HG02678 (cell line): ENCODE measurements around the gene UBN2.
"Not testable (repeated sequence)": the region's sequence is repeated elsewhere in the genome, so short reads cannot be mapped to it uniquely, and the experiment has no call there.

Experiments used
- ATAC-seq: cut with Tn5 transposase; IDR thresholded peaks from one replicate; pipeline ENCODE4 v1.9.1; 2021; ENCODE audit warnings: mild to moderate bottlenecking, moderate library complexity; ENCODE audit not compliant: unreplicated experiment

Gene UBN2

GRCh38 chr7:139230774-139231512 lies at the start of gene UBN2:
UBN2 (plus strand) TSS chr7:139231237; CDS start chr7:139231485, 248 bp downstream.
- ATAC-seq: peak; percentile 98

GRCh38 chr7:139181404-139181803 lies 49.6 kb upstream of the UBN2 start:
- ATAC-seq: no peak

GRCh38 chr7:139182363-139182762 lies 48.7 kb upstream of the UBN2 start:
- ATAC-seq: no peak

DNA sequence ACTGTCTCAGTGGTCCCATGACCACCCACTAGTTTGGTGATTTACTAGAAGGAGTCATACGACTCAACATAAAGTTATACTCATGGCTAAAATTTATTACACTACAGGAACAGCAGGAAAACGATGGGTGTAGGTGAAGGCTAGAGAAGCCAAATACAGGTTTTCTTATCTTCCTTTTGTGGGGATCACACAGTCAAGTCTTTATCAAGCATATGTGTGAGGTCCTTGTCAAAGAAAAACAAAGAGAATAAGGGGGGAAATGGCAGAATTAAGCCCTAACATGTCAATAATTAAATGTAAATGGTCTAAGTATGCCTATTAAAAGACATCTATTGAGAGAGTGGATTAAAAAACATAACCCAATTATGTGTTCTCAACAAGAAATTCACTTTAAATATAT lies 47.8 kb upstream of the UBN2 start:
- no peak for ATAC-seq

DNA sequence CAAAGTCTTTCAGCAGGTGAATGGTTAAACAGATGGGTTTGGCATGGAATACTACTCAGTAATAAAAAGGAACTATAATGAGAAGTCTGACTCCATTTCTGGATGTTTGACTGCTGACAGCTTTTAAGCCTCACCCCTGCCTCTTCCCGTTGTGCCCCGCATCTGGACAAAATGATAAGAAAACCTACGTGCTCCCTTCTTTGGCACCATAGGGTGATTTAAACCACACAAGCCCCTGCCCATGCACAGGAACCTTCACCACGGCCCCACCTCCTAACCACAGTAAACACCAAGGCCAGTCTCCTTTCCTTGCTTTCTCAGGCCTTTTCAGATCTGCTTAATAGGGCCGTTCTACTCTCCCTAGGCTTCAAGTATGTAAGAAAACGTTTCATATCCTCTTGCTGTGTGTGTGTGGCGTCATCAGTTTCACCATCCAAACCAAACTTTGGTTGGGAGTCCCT lies 47.1 kb upstream of the UBN2 start:
- ATAC-seq: no peak

- ATAC-seq: no peak
These were observed 44.9 kb upstream of the UBN2 start for GRCh38 chr7:139186146-139186545.

GRCh38 chr7:139189357-139189756 lies 41.7 kb upstream of the UBN2 start:
- ATAC-seq: no peak

DNA sequence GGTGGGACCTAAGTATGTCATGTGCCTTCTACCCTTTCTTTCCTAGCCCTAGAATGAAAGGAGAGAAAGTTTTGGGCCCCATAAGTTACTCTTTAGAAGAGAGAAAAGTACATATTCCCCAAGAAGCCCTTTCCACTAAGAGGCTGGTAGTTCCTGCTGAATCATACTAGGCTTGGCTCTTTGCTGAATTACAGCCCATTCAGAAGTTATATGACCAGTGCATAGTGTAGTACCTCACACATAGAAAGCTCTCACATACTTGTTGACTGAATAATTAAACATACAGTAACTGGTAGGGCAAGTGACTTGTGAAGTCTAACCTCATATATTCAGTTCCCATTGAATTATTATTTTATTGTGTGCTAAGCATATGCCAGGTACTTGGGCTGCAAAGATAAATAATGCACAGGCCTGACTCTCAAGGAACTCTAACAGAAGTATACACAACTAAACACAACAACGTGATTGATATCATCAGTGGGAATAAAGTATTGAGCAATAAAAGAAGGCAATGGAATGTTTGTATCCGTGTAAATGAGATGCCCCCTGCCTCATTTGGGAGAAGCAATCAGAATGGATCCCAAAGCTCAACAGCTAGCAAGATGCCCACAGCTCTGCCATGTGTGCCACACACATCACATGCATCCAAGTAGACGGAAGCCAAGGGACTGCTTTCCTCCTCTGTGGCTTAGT lies 38.9 kb upstream of the UBN2 start:
- ATAC-seq: no peak

DNA sequence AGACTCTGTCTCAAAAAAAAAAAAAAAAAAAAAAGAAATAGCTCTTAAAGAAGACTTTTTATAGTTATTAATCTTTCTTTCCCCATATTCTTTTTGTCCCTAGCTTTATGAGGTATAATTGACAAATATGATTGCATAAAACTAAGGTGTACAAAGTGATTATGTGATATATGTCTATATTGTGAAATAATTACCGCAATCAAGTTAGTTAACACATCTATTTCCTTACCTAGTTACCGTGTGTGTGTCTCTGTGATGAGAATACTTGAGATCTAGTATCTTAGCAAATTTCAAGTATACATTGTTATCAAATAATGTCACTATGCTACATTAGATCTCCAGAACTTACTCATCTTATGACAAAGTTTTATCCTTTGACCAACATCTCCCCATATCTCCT lies 30.7 kb upstream of the UBN2 start:
- ATAC-seq: no peak

DNA sequence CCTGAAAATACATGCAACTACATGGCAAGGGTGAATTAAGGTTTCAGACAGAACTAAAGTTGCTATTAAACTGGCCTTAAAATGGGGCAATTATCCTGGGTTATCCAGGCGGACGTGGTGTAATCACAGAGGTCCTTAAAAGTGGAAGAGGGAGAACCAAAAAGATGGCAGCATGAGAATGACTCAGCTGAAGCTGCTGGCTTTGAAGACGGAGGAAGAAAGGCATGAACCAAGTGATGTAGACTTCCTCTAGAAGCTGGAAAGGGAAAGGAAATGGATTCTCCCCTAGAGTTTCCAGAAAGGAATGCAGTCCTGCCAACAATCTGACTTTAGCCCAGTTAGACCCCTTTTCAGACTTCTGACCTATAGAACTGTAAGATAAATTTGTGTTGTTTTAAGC lies 27.0 kb upstream of the UBN2 start:
- ATAC-seq: no peak

DNA sequence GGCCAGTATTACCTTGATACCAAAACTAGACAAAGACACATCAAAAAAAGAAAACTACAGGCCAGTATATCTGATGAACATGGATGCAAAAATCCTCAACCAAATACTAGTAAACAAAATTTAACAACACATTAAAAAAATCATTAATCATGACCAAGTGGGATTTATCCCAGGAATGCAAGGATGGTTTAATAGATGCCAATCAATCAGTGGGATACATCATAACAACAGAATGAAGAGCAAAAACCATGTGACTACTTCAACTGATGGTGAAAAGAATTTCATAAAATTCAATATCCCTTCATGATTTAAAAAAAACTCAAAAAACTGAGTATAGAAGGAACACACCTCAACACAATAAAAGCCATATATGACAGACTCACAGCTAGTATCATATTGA lies 25.2 kb upstream of the UBN2 start:
- no peak for ATAC-seq

DNA sequence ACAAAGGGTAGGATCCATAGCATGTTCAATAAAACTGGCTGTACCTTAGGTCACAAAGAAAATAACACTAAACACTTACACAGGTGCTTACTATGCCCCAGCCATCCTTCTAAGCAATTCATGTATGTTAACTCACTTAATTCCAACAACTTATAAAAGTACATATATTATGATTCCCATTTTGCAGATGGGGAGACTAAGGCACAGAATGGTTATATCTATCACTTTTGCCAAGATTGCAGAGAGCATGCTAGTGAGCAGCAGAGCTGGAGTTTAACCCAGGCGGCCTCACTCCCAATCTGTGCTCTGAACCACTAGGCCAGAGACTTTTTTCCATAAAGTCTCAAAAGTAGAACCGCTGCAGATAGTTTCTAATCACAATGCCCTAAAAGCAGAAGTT lies 18.9 kb upstream of the UBN2 start:
- no peak for ATAC-seq

GRCh38 chr7:139213489-139213888 lies 17.5 kb upstream of the UBN2 start:
- not testable (repeated sequence) for ATAC-seq

DNA sequence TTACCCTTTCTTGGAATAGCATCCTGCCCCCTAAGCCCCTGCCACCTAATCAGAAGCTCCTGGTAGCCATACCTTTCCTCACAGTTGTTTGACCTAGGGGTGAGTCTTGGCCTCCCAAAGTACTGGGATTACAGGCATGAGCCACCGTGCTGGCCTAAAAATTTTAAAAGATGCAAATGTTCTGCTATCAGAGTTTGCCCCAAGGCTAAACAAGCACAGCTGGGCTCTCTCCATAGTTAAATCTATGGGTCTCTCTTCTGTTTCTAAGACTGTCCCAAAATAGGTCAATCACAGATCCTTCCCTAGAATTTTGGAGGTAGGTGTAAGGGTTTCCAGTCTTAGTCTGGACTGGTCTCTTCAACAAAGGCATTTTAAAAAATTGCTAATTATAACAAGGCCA lies 12.9 kb upstream of the UBN2 start:
- no peak for ATAC-seq

DNA sequence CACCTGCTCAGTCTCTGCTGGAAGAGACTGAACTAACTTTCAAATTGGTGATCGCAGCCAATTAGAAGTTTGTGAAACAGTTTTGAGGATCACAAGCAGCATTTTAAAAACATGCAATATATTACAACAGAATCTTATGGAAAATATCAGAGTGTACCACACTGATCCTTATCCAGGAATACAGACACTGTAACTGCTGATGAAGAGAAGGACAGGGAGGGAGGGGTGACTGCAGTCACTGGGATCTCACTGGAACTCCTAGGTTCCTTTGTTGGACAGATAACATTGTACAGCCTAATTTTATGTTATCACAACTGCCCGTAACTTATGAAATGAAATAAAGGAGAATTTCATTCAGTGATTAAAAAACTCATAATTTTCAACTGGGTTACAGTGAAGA lies 6.8 kb upstream of the UBN2 start:
- ATAC-seq: no peak

DNA sequence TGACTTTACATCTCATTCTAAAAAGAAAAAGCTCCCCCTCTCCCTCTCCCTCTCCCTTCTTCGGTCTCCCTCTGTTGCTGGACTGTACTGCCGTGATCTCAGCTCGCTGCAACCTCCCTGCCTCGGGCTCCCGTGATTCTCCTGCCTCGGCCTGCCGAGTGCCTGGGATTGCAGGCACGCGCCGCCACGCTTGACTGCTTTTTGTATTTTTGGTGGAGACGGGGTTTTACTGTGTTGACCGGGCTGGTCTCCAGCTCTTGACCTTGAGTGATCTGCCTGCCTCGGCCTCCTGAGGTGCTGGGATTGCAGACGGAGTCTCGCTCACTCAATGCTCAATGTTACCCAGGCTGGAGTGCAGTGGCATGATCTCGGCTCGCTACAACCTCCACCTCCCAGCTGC lies 6.2 kb upstream of the UBN2 start:
- ATAC-seq: not testable (repeated sequence)

GRCh38 chr7:139225286-139226157 lies 5.5 kb upstream of the UBN2 start:
- ATAC-seq: not testable (repeated sequence)

GRCh38 chr7:139226158-139226515 lies 4.9 kb upstream of the UBN2 start:
- ATAC-seq: not testable (repeated sequence)

- not testable (repeated sequence) for ATAC-seq
These were observed 4.0 kb upstream of the UBN2 start for GRCh38 chr7:139226988-139227488.

- no peak for ATAC-seq
These were observed 1.0 kb upstream of the UBN2 start for GRCh38 chr7:139230023-139230422.

GRCh38 chr7:139230484-139230773 lies 608 bp upstream of the UBN2 start:
- ATAC-seq: no peak
